Large intestine (tissue), 3 donors: ENCODE results near the gene MYO7B. TPM values are rescaled to one million over a fixed set of nuclear protein-coding genes. Genes with fewer than 3 reads are reported as not detected.
A peak's percentile ranks its signal among the peaks of the same experiment; 100 is the strongest.

Experiments
- DNase-seq, 2 donors: peaks; one replicate each; pipeline versions ENCODE4 v3.0.0 to v3.0.0-alpha.2; 2013
- H3K27ac ChIP-seq: one replicate; pipeline ENCODE4 v1.5.1; 2013; ENCODE audit warnings: low read length
- H3K27me3 ChIP-seq: 2 replicates; pipeline ENCODE4 v1.6.1; 2013; ENCODE audit warnings: low read length; ENCODE audit not compliant: control insufficient read depth, insufficient read depth
- H3K36me3 ChIP-seq: 2 replicates; pipeline ENCODE4 v1.6.1; 2013; ENCODE audit warnings: low read length; ENCODE audit not compliant: control insufficient read depth, insufficient read depth
- H3K4me1 ChIP-seq: one replicate; pipeline ENCODE4 v1.6.1; 2013; ENCODE audit warnings: low read length; ENCODE audit not compliant: control insufficient read depth, insufficient read depth
- H3K4me3 ChIP-seq: one replicate; pipeline ENCODE4 v1.5.1; 2013; ENCODE audit warnings: low read length
- H3K9me3 ChIP-seq: one replicate; pipeline ENCODE4 v1.6.1; 2013; ENCODE audit warnings: mild to moderate bottlenecking, low read depth, low read length, moderate library complexity; ENCODE audit not compliant: control insufficient read depth
- WGBS: methylation state at CpG from one replicate; pipeline ENCODE4 v1.1.5; 2013; ENCODE audit warnings: low lambda C conversion rate; ENCODE audit not compliant: insufficient coverage; 5-methylcytosine and 5-hydroxymethylcytosine counted together
- polyA plus RNA-seq: library from polyadenylated mRNA; unstranded; fragments of 120-200 nt; gene quantifications from one replicate; pipeline ENCODE4 v1.2.1, GENCODE V29; 2013

The MYO7B gene
- polyA plus RNA-seq, 1 donor = 254 TPM

DNA sequence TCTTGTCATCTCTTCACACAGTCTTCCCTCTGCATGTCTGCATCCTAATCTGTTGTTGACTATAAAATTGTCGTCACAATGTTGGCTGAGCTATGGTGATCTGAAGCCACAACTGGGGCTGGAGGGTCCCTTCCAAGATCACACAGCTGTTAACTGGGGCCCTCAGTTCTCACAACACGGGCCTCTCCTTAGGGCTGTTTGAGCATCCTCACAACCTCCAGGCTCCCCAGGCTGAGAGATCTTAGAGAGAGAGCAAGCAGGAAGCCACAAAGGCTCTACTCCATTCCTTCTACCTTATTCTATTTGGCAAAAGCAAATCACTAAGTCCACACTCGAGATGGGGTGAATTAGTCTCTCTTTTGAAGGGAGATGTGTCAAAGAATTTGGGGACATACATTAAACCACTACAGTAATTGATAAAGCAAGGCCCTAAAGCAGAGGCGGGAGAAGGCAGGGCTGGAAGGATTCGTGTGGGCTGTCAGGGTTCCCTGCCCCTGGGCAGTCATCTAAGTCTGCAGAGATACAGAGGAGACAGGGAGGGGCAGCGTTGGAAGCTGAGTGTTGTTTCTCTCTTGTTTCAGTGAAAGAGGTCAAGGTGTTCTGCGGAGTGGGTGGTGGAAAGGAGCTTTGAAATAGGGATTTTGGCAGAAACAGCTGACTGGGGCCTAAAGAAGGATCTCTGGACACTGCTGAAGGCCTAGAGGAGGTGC, 15.9 kb downstream of the MYO7B start:
- Histone ChIP-seq H3K4me3 (no peak overlapping the region), H3K9me3 (peaks cover 3% of the 10 kb centered on the region), H3K27me3 (no peaks in the 10 kb centered on the region), H3K36me3 (peaks cover 27% of the 10 kb centered on the region), H3K27ac (no peak overlapping the region), H3K4me1 (no peaks in the 10 kb centered on the region)
- no peak for DNase-seq
- 60% methylated on average over 1 of the region's 7 CpGs for WGBS

- Histone ChIP-seq H3K27ac (no peak overlapping the region), H3K4me1 (no peaks in the 10 kb centered on the region), H3K36me3 (peaks cover 18% of the 10 kb centered on the region), H3K9me3 (peaks cover 3% of the 10 kb centered on the region), H3K27me3 (no peaks in the 10 kb centered on the region), H3K4me3 (no peak overlapping the region)
- no CpG with 5 or more reads among the region's 6 CpGs for WGBS
- DNase-seq = no peak
Observed at GRCh38 chr2:127552336-127552735, 16.9 kb downstream of the MYO7B start.

GRCh38 chr2:127552846-127553245, 17.4 kb downstream of the MYO7B start:
- DNase-seq = no peak
- H3K27ac ChIP-seq = no peak overlapping the region
- H3K36me3 ChIP-seq = peaks cover 17% of the 10 kb centered on the region
- H3K4me3 ChIP-seq = no peak overlapping the region
- no peaks in the 10 kb centered on the region for H3K4me1 ChIP-seq
- peaks cover 3% of the 10 kb centered on the region for H3K9me3 ChIP-seq
- WGBS = 92% methylated on average over 2 of the region's 2 CpGs
- no peaks in the 10 kb centered on the region for H3K27me3 ChIP-seq

GRCh38 chr2:127558911-127559310, 23.4 kb downstream of the MYO7B start:
- DNase-seq = no peak
- no CpG with 5 or more reads among the region's 8 CpGs for WGBS
- Histone ChIP-seq H3K27me3 (no peaks in the 10 kb centered on the region), H3K4me3 (no peak overlapping the region), H3K36me3 (peaks cover 33% of the 10 kb centered on the region), H3K9me3 (no peaks in the 10 kb centered on the region), H3K4me1 (peaks cover 7% of the 10 kb centered on the region), H3K27ac (no peak overlapping the region)

DNA sequence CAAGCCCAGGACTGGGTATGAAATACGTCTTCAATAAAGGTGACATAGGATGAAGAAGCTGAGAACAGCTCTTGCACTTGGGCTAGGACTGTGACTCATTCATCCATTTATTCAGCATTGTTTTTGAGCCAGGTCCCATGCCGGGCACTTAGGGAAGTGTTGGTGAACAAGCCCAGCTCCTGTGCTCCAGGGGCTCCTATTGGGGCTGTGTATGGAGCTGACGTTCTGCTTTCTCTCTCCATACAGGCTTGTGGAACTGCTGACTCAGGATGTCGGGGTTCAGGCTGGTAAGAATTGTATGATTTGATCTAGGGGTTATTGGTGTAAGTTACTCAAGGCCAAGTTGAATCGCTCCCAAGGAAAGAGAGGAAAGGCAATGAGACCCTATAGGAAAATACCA, 24.0 kb downstream of the MYO7B start:
- H3K27ac ChIP-seq = no peak overlapping the region
- peaks cover 39% of the 10 kb centered on the region for H3K36me3 ChIP-seq
- no peaks in the 10 kb centered on the region for H3K27me3 ChIP-seq
- no CpG with 5 or more reads among the region's 5 CpGs for WGBS
- no peak overlapping the region for H3K4me3 ChIP-seq
- no peaks in the 10 kb centered on the region for H3K9me3 ChIP-seq
- DNase-seq = no peak
- H3K4me1 ChIP-seq = peaks cover 7% of the 10 kb centered on the region

DNA sequence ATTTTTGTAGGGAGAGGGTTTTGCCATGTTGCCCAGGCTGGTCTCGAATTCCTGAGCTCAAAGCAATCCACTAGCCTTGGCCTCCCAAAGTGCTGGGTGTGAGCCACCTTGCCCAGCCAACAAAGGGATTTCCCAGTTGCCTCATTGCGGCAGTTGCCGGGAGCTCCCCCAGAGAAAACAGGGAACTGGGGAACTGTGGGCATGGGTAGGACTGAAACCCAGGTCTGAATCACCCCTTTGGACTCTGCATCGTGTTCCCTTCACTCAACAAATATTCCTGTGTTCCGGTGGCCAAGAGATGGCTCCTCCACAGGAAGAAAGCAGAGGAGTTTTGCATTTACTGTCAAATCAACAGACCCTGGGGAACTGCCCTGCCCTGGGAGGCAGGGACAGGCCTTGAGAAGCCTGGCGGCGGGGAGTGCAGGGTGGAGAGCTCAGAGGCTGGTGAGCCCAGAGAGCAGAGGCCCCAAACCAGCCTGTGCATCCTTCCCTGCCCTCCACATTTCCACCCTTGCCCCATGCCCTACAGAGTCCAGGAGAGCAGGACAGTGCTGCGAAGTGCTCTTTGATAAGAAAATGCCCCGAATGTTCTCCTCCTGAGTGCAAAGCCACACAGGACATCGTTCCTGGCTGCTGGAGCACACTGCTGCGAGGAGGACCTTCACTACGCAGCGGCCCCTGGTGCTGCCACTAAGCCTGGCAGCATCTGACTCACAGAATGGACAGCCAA, 24.9 kb downstream of the MYO7B start:
- no CpG with 5 or more reads among the region's 13 CpGs for WGBS
- DNase-seq = no peak
- Histone ChIP-seq H3K27ac (no peak overlapping the region), H3K27me3 (no peaks in the 10 kb centered on the region), H3K4me3 (no peak overlapping the region), H3K9me3 (no peaks in the 10 kb centered on the region), H3K4me1 (peaks cover 7% of the 10 kb centered on the region), H3K36me3 (peaks cover 46% of the 10 kb centered on the region)

DNA sequence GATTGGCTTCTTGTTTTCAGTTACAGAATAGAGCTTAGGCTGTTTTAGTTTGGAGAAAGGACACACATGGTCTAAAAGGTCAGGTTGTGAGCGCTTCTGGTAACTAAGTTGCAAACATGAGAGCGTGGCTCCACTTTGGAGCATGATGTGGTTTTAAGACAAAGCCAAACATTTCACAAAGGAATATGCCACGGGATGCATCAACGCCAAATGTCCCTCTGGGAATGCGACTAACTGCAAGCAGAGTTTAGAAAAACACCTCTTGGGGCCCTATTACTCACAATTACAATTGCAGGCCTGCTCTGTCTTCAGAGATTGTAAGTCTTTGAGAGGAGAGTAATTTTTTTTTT, 25.4 kb downstream of the MYO7B start:
- DNase-seq = no peak
- 83% methylated on average over 2 of the region's 5 CpGs for WGBS
- peaks cover 51% of the 10 kb centered on the region for H3K36me3 ChIP-seq
- no peaks in the 10 kb centered on the region for H3K9me3 ChIP-seq
- H3K4me3 ChIP-seq = no peak overlapping the region
- peaks cover 7% of the 10 kb centered on the region for H3K4me1 ChIP-seq
- H3K27me3 ChIP-seq = no peaks in the 10 kb centered on the region
- H3K27ac ChIP-seq = no peak overlapping the region

DNA sequence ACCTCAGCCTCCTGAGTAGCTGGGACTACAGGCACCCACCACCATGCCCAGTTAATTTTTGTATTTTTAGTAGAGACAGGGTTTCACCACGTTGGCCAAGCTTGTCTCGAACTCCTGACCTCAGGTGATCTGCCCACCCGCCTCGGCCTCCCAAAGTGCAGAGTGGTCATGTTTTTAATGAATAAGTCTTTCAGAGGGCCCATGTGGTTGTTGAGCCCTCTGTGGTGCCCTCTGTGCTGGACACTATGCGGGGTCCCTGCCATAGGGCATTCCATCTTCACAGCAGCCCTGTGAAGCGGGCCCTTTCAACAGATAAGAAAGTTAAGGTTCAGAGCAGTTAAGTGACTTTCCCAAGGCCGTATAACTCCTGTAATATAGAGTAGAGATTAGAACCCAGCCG, 25.9 kb downstream of the MYO7B start:
- Histone ChIP-seq H3K4me3 (no peak overlapping the region), H3K27me3 (no peaks in the 10 kb centered on the region), H3K9me3 (no peaks in the 10 kb centered on the region), H3K27ac (no peak overlapping the region), H3K36me3 (peaks cover 56% of the 10 kb centered on the region), H3K4me1 (peaks cover 7% of the 10 kb centered on the region)
- whole genome bisulfite sequencing = no CpG with 5 or more reads among the region's 8 CpGs
- DNase-seq = no peak

DNA sequence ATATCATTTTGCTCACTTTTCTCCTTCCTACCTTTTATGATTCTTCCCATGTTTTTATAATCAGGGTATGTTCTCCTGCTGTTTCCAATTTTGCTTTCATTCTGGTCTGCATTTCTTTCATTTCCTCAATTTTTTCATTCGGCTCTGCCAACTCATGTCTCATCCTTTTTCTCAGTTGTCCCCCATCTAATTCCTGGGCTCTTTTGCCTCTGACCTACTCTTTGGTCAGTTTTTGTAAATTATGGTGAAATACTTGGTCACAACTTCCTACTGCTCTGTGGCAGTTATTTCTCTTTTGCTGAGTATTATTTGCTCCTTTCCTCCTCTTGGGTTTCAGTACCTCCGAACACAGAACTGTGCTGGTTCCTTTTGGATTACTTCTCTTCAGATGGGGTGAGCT, 27.5 kb downstream of the MYO7B start:
- WGBS = no CpG with 5 or more reads among the region's 2 CpGs
- H3K27me3 ChIP-seq = no peaks in the 10 kb centered on the region
- H3K4me3 ChIP-seq = no peak overlapping the region
- H3K4me1 ChIP-seq = peaks cover 7% of the 10 kb centered on the region
- H3K36me3 ChIP-seq = peaks cover 72% of the 10 kb centered on the region
- H3K27ac ChIP-seq = no peak overlapping the region
- no peaks in the 10 kb centered on the region for H3K9me3 ChIP-seq
- no peak for DNase-seq

GRCh38 chr2:127563458-127564428, 28.3 kb downstream of the MYO7B start:
- peaks cover 76% of the 10 kb centered on the region for H3K36me3 ChIP-seq

More at GRCh38 chr2:127563458-127564428, 28.3 kb downstream of the MYO7B start:
- peak; percentile 29 to 69 for DNase-seq
- Histone ChIP-seq H3K9me3 (no peaks in the 10 kb centered on the region), H3K4me3 (no peak overlapping the region), H3K4me1 (peaks cover 7% of the 10 kb centered on the region), H3K27me3 (no peaks in the 10 kb centered on the region), H3K27ac (peak overlapping the region; percentile 7)
- no CpG with 5 or more reads among the region's 14 CpGs for WGBS
